IMR-90 (cell line): ENCODE measurements around the gene KLRC3. TPM values are rescaled to one million over a fixed set of nuclear protein-coding genes. Genes with fewer than 3 reads are reported as not detected.

ENCODE experiments used
- ATAC-seq: fragments of 200-7000 bp; cut with Tn5 transposase; 2 replicates; pipeline ENCODE4 v1.9.1; 2020; ENCODE audit warnings: low read depth, mild to moderate bottlenecking, moderate library complexity
- BruUV-seq: library from RNA; stranded (reverse); fragments of 400-500 nt; replicated peaks from 2 replicates; lab custom pipeline; 2021; lab: Mats Ljungman, UMichigan
- CTCF ChIA-PET: fragments of 300-600 bp; formaldehyde crosslinking; extraction: SDS; loops from one replicate; lab custom pipeline; 2021; ENCODE audit warnings: antibody characterized with exemption; lab: Yijun Ruan, JAX
- POLR2A ChIA-PET: fragments of 300-600 bp; sonication (Branson Sonifier 250); formaldehyde crosslinking; loops from one replicate; lab custom pipeline; 2022; ENCODE audit warnings: antibody characterized with exemption; ENCODE audit not compliant: unreplicated experiment; lab: Charles Lee
- DNase-seq: peaks from one replicate; pipeline ENCODE4 v3.0.0; 2013
- H2AFZ ChIP-seq: replicated peaks from 2 replicates; pipeline ENCODE3; 2013; ENCODE audit warnings: low read length, mild to moderate bottlenecking; ENCODE audit not compliant: poor library complexity
- H2AK5ac ChIP-seq: 2 replicates; pipeline ENCODE4 v1.6.1; 2013; ENCODE audit warnings: low read depth, low read length, inconsistent platforms
- H2AK9ac ChIP-seq: replicated peaks from 2 replicates; pipeline ENCODE3; 2013; ENCODE audit warnings: mild to moderate bottlenecking, low read depth, low read length, moderate library complexity; ENCODE audit not compliant: poor library complexity
- H2BK120ac ChIP-seq: 2 replicates; pipeline ENCODE4 v1.6.1; 2013; ENCODE audit warnings: low read depth, low read length, inconsistent platforms
- H2BK15ac ChIP-seq: 3 replicates; pipeline ENCODE4 v1.6.1; 2013; ENCODE audit warnings: low read depth, low read length, inconsistent platforms
- H2BK20ac ChIP-seq: 2 replicates; pipeline ENCODE4 v1.6.1; 2013; ENCODE audit warnings: low read depth, mild to moderate bottlenecking, inconsistent platforms, low read length, moderate library complexity
- H2BK5ac ChIP-seq: 2 replicates; pipeline ENCODE4 v1.6.1; 2013; ENCODE audit warnings: mild to moderate bottlenecking, low read depth, low read length, inconsistent platforms; ENCODE audit not compliant: poor library complexity, severe bottlenecking
- H3K14ac ChIP-seq: replicated peaks from 2 replicates; pipeline ENCODE4 v1.6.1; 2013; ENCODE audit warnings: low read depth, low read length, inconsistent platforms
- H3K18ac ChIP-seq: 2 replicates; pipeline ENCODE4 v1.6.1; 2013; ENCODE audit warnings: low read depth, low read length, control low read depth
- H3K23ac ChIP-seq: 2 replicates; pipeline ENCODE4 v1.6.1; 2013; ENCODE audit warnings: low read depth, low read length, inconsistent platforms
- H3K27ac ChIP-seq: 2 replicates; pipeline ENCODE4 v1.5.1; 2013; ENCODE audit warnings: mild to moderate bottlenecking, control low read depth, low read length; ENCODE audit not compliant: insufficient read depth
- H3K27me3 ChIP-seq: 2 replicates; pipeline ENCODE4 v1.6.1; 2013; ENCODE audit warnings: low read length; ENCODE audit not compliant: control insufficient read depth, insufficient read depth
- H3K36me3 ChIP-seq: 2 replicates; pipeline ENCODE4 v1.6.1; 2013; ENCODE audit warnings: low read length, mixed read lengths; ENCODE audit not compliant: control insufficient read depth, insufficient read depth
- H3K4ac ChIP-seq: 2 replicates; pipeline ENCODE4 v1.6.1; 2013; ENCODE audit warnings: low read depth, low read length, inconsistent platforms
- H3K4me1 ChIP-seq: 2 replicates; pipeline ENCODE4 v1.6.1; 2013; ENCODE audit warnings: low read length, mixed read lengths; ENCODE audit not compliant: control insufficient read depth, insufficient read depth
- H3K4me2 ChIP-seq: 2 replicates; pipeline ENCODE4 v1.6.1; 2013; ENCODE audit warnings: low read depth, mild to moderate bottlenecking, control low read depth, low read length, moderate library complexity
- H3K4me3 ChIP-seq: 2 replicates; pipeline ENCODE4 v1.5.1; 2013; ENCODE audit warnings: low read depth, mild to moderate bottlenecking, control low read depth, low read length, moderate library complexity; ENCODE audit not compliant: insufficient read depth
- H3K56ac ChIP-seq: 2 replicates; pipeline ENCODE4 v1.6.1; 2013; ENCODE audit warnings: low read length, inconsistent platforms; ENCODE audit not compliant: insufficient read depth; ENCODE audit errors: extremely low read depth
- H3K79me1 ChIP-seq, 2 experiments: 2 replicates each; pipeline ENCODE4 v1.6.1; 2013; ENCODE audit warnings: low read length in 2 of 2, inconsistent platforms in 1 of 2, low read depth in 1 of 2
- H3K9ac ChIP-seq: 2 replicates; pipeline ENCODE4 v1.6.1; 2013; ENCODE audit warnings: low read depth, low read length, control low read depth
- H3K9me1 ChIP-seq: 2 replicates; pipeline ENCODE4 v1.6.1; 2013; ENCODE audit warnings: low read length, inconsistent platforms; ENCODE audit not compliant: insufficient read depth
- H3K9me3 ChIP-seq: 2 replicates; pipeline ENCODE4 v1.6.1; 2013; ENCODE audit warnings: low read length; ENCODE audit not compliant: control insufficient read depth, insufficient read depth
- H4K20me1 ChIP-seq: 2 replicates; pipeline ENCODE4 v1.6.1; 2013; ENCODE audit warnings: low read length, inconsistent platforms; ENCODE audit not compliant: insufficient read depth
- H4K5ac ChIP-seq: 2 replicates; pipeline ENCODE4 v1.6.1; 2013; ENCODE audit warnings: mild to moderate bottlenecking, low read depth, low read length, control low read depth
- H4K8ac ChIP-seq, 2 experiments: 2 replicates each; pipeline ENCODE4 v1.6.1; 2013; ENCODE audit warnings: low read depth in 2 of 2, low read length in 2 of 2, control low read depth in 1 of 2, inconsistent platforms in 1 of 2
- H4K91ac ChIP-seq: 2 replicates; pipeline ENCODE4 v1.6.1; 2013; ENCODE audit warnings: low read depth, low read length, inconsistent platforms; ENCODE audit not compliant: insufficient read depth
- BHLHE40 ChIP-seq: fragments of 150-350 bp; IDR thresholded peaks from 2 replicates; pipeline ENCODE4 v1.6.1; 2016; ENCODE audit warnings: mild to moderate bottlenecking, low read depth, low read length
- CEBPB ChIP-seq: IDR thresholded peaks from 2 replicates; pipeline ENCODE4 v1.6.1; 2012; ENCODE audit warnings: low read depth, low read length, improper control_type of control experiment
- CTCF ChIP-seq: conservative IDR thresholded peaks from 2 replicates; pipeline ENCODE4 v1.5.1; 2012; ENCODE audit warnings: mild to moderate bottlenecking, low read depth, low read length, improper control_type of control experiment
- ELK1 ChIP-seq: fragments of 150-350 bp; IDR thresholded peaks from 2 replicates; pipeline ENCODE4 v1.6.1; 2016; ENCODE audit warnings: low read depth, mild to moderate bottlenecking, low read length, moderate library complexity, borderline replicate concordance
- FOS ChIP-seq: fragments of 150-350 bp; IDR thresholded peaks from 2 replicates; pipeline ENCODE4 v1.6.1; 2016; ENCODE audit warnings: low read depth, low read length
- MAZ ChIP-seq: IDR thresholded peaks from 2 replicates; pipeline ENCODE4 v1.6.1; 2012; ENCODE audit warnings: low read depth, mild to moderate bottlenecking, low read length, improper control_type of control experiment, moderate library complexity, borderline replicate concordance
- MXI1 ChIP-seq: IDR thresholded peaks from 2 replicates; pipeline ENCODE4 v1.6.1; 2012; ENCODE audit warnings: low read depth, mild to moderate bottlenecking, low read length, moderate library complexity, borderline replicate concordance
- NFE2L2 ChIP-seq: fragments of 150-350 bp; IDR thresholded peaks from 2 replicates; pipeline ENCODE4 v1.6.1; 2016; ENCODE audit warnings: low read depth, mild to moderate bottlenecking, low read length
- POLR2A ChIP-seq: IDR thresholded peaks from 2 replicates; pipeline ENCODE4 v1.6.1; 2012; ENCODE audit warnings: mild to moderate bottlenecking, low read depth, low read length
- RAD21 ChIP-seq: IDR thresholded peaks from 2 replicates; pipeline ENCODE4 v1.6.1; 2012; ENCODE audit warnings: low read length, improper control_type of control experiment
- SMC3 ChIP-seq: fragments of 150-350 bp; IDR thresholded peaks from 2 replicates; pipeline ENCODE4 v1.6.1; 2016; ENCODE audit warnings: low read depth, mild to moderate bottlenecking, antibody characterized with exemption, low read length, moderate library complexity
- WGBS, 2 experiments: methylation state at CpG; one replicate each; pipeline versions ENCODE4 v1.1.5 to v1.1.7; 2013; ENCODE audit warnings: missing lambda C conversion rate in 2 of 2; ENCODE audit not compliant: insufficient read length in 1 of 2; ENCODE audit errors: extremely low coverage in 2 of 2; 5-methylcytosine and 5-hydroxymethylcytosine counted together
- dilution Hi-C: fragments of 300-500 bp; cut with HindIII; formaldehyde crosslinking; loops from one replicate; pipeline ENCODE4 v1.14.3; 2018; ENCODE audit warnings: low sequenced_read_pairs; ENCODE audit not compliant: unreplicated experiment
- in situ Hi-C: fragments of 300-500 bp; cut with MboI; formaldehyde crosslinking; loops from 3 replicates; pipeline ENCODE4 v1.14.3; 2019; ENCODE audit warnings: low sequenced_read_pairs, inconsistent platforms, mixed read lengths
- intact Hi-C: fragments of 100-400 bp; cut with micrococcal nuclease; formaldehyde crosslinking; loops from 2 replicates; pipeline ENCODE4 v1.10.0; 2022
- polyA plus RNA-seq, 3 experiments: library from polyadenylated mRNA; depleted of rRNA; stranded (reverse); fragments of >200 nt; gene quantifications; 2 replicates each; pipeline ENCODE4 v1.2.3, GENCODE V29; 2012; ENCODE audit warnings: low replicate concordance in 1 of 3
- total RNA-seq: library from RNA; depleted of rRNA; stranded (reverse); fragments of >200 nt; gene quantifications from 2 replicates; pipeline ENCODE4 v1.2.3, GENCODE V29; 2012

The KLRC3 gene
- total and polyA plus RNA-seq, 2 of the 4 experiments (the other 2 are of a cell fraction), result not detected

- Histone ChIP-seq H3K4me1 (no peaks in the 10 kb centered on the region), H3K4me2 (no peak overlapping the region), H2AFZ (no peak overlapping the region), H3K9me3 (no peaks in the 10 kb centered on the region), H3K4me3 (no peak overlapping the region), H3K79me1 (no peaks in the 10 kb centered on the region), H3K9ac (no peak overlapping the region), H4K8ac (no peak overlapping the region), H2AK5ac (no peak overlapping the region), H3K56ac (no peak overlapping the region), H4K5ac (no peak overlapping the region), H3K14ac (no peak overlapping the region), H2BK20ac (no peak overlapping the region), H2BK5ac (no peak overlapping the region), H3K18ac (no peak overlapping the region), H2AK9ac (no peak overlapping the region), H3K9me1 (no peaks in the 10 kb centered on the region), H3K4ac (no peak overlapping the region), H3K23ac (no peak overlapping the region), H4K20me1 (no peaks in the 10 kb centered on the region), H3K27me3 (no peaks in the 10 kb centered on the region), H3K27ac (no peak overlapping the region), H2BK15ac (no peak overlapping the region), H2BK120ac (no peak overlapping the region), H3K36me3 (no peaks in the 10 kb centered on the region), H4K91ac (no peak overlapping the region)
- DNase-seq, result no peak
- intact Hi-C loops, result no loop called here
- in situ Hi-C loops, result no loop called here
- dilution Hi-C loops, result no loop called here
- no CpG with 5 or more reads among the region's 1 CpG for WGBS, 2 experiments
- CTCF ChIA-PET, result no interaction called here
- BruUV-seq, result no TSS peak
- POLR2A ChIA-PET, result no interaction called here
- ATAC-seq, result no peak
- TF ChIP-seq BHLHE40 (no peak), ELK1 (no peak), RAD21 (no peak), CEBPB (no peak), MAZ (no peak), SMC3 (no peak), CTCF (no peak), POLR2A (no peak), MXI1 (no peak), NFE2L2 (no peak), FOS (no peak)
Measured at GRCh38 chr12:10386857-10387256, 33.5 kb downstream of the KLRC3 start.
